ENCODE data around the gene EIF5A. TPM values are rescaled to one million over a fixed set of nuclear protein-coding genes. Genes with fewer than 3 reads are reported as not detected.
A peak's percentile ranks its signal among the peaks of the same experiment; 100 is the strongest.

The EIF5A gene
- polyA plus RNA-seq, 1 experiment, result 556 TPM

GRCh38 chr17:7281953-7282751 lies 25.3 kb upstream of the EIF5A start:
- no peak for TF ChIP-seq CTCF (IDR thresholded peaks at IDR 0.05; ENCODE audit: insufficient read depth, low read depth, low read length)
- Histone ChIP-seq H3K27me3 (ENCODE audit: control insufficient read depth, insufficient read depth, low read length) (peaks cover 11% of the 10 kb centered on the region), H3K36me3 (ENCODE audit: control insufficient read depth, insufficient read depth, low read length) (no peaks in the 10 kb centered on the region), H3K4me3 (ENCODE audit: low read depth, low read length) (peak overlapping the region; percentile 48)
- POLR2A ChIA-PET, result no interaction called here
- DNase-seq (ENCODE audit: low read depth), result no peak
- CTCF ChIA-PET, result interaction anchor here (0.6 to 6.9 kb wide), 5 partner anchors 10 to 236 kb away, joined by 3 to 51 read pairs (median 6); no protein-coding TSS in a partner anchor

- CTCF ChIA-PET, result interaction anchor here (0.6 to 6.9 kb wide), 4 partner anchors 9 to 237 kb away, joined by 3 to 51 read pairs (median 4); no protein-coding TSS in a partner anchor
- Histone ChIP-seq H3K27me3 (ENCODE audit: control insufficient read depth, insufficient read depth, low read length) (peaks cover 12% of the 10 kb centered on the region), H3K4me3 (ENCODE audit: low read depth, low read length) (no peak overlapping the region), H3K36me3 (ENCODE audit: control insufficient read depth, insufficient read depth, low read length) (no peaks in the 10 kb centered on the region)
- no peak for TF ChIP-seq CTCF (IDR thresholded peaks at IDR 0.05; ENCODE audit: insufficient read depth, low read depth, low read length)
- no peak for DNase-seq (ENCODE audit: low read depth)
- POLR2A ChIA-PET, result no interaction called here
These were observed 24.6 kb upstream of the EIF5A start for GRCh38 chr17:7282752-7283321.

- DNase-seq (ENCODE audit: low read depth), result no peak
- Histone ChIP-seq H3K27me3 (ENCODE audit: control insufficient read depth, insufficient read depth, low read length) (peaks cover 12% of the 10 kb centered on the region), H3K4me3 (ENCODE audit: low read depth, low read length) (no peak overlapping the region), H3K36me3 (ENCODE audit: control insufficient read depth, insufficient read depth, low read length) (no peaks in the 10 kb centered on the region)
- no peak for TF ChIP-seq CTCF (IDR thresholded peaks at IDR 0.05; ENCODE audit: insufficient read depth, low read depth, low read length)
- POLR2A ChIA-PET, result no interaction called here
- CTCF ChIA-PET, result interaction anchor here (1.8 to 6.9 kb wide), 2 partner anchors 13 to 238 kb away, joined by 3 to 51 read pairs; no protein-coding TSS in a partner anchor
These were observed 23.8 kb upstream of the EIF5A start for GRCh38 chr17:7283471-7284216.

GRCh38 chr17:7284911-7285310 lies 22.5 kb upstream of the EIF5A start:
- ChIA-PET POLR2A (no interaction called here), CTCF (interaction anchor here (1.2 to 3.2 kb wide), 2 partner anchors 12 to 108 kb away, joined by 3 to 34 read pairs; no protein-coding TSS in a partner anchor)
- no peak for DNase-seq (ENCODE audit: low read depth)
- TF ChIP-seq CTCF (IDR thresholded peaks at IDR 0.05; ENCODE audit: insufficient read depth, low read depth, low read length), result no peak
- Histone ChIP-seq H3K36me3 (ENCODE audit: control insufficient read depth, insufficient read depth, low read length) (no peaks in the 10 kb centered on the region), H3K4me3 (ENCODE audit: low read depth, low read length) (no peak overlapping the region), H3K27me3 (ENCODE audit: control insufficient read depth, insufficient read depth, low read length) (peaks cover 12% of the 10 kb centered on the region)

GRCh38 chr17:7285679-7286078 lies 21.7 kb upstream of the EIF5A start:
- no peak overlapping the region for H3K4me3 ChIP-seq (ENCODE audit: low read depth, low read length)
- POLR2A ChIA-PET, result no interaction called here
- peaks cover 12% of the 10 kb centered on the region for H3K27me3 ChIP-seq (ENCODE audit: control insufficient read depth, insufficient read depth, low read length)
- no peaks in the 10 kb centered on the region for H3K36me3 ChIP-seq (ENCODE audit: control insufficient read depth, insufficient read depth, low read length)
- TF ChIP-seq CTCF (IDR thresholded peaks at IDR 0.05; ENCODE audit: insufficient read depth, low read depth, low read length), result no peak
- no peak for DNase-seq (ENCODE audit: low read depth)
- CTCF ChIA-PET, result interaction anchor here (0.8 to 3.2 kb wide), 3 partner anchors 11 to 149 kb away, joined by 3 to 34 read pairs (median 3); no protein-coding TSS in a partner anchor
